HEK293 (cell line): Measurements from ENCODE around the gene RNF138.

Experiments used
- ZBTB44 ChIP-seq: fragments of 450-650 bp; IDR thresholded peaks from 2 replicates; pipeline ENCODE4 v1.5.1; 2018; ENCODE audit warnings: missing biosample characterization, mild to moderate bottlenecking, missing genetic modification characterization

Gene RNF138

GRCh38 chr18:32177530-32177929 lies 85.9 kb downstream of the RNF138 start (continued):
- no peak for TF ChIP-seq ZBTB44 (tag by site-specific recombination)
